PFSK-1 (cell line): ENCODE measurements around the gene ENTPD3.

Experiments
- POLR2AphosphoS5 ChIP-seq: IDR thresholded peaks from 2 replicates; pipeline ENCODE4 v1.6.1; 2012; ENCODE audit warnings: low read depth, mild to moderate bottlenecking, control low read depth, low read length, moderate library complexity
- SIN3A ChIP-seq: IDR thresholded peaks from 2 replicates; pipeline ENCODE4 v1.6.1; 2012; ENCODE audit warnings: mild to moderate bottlenecking, low read length, moderate library complexity, borderline replicate concordance; ENCODE audit not compliant: insufficient read depth

DNA sequence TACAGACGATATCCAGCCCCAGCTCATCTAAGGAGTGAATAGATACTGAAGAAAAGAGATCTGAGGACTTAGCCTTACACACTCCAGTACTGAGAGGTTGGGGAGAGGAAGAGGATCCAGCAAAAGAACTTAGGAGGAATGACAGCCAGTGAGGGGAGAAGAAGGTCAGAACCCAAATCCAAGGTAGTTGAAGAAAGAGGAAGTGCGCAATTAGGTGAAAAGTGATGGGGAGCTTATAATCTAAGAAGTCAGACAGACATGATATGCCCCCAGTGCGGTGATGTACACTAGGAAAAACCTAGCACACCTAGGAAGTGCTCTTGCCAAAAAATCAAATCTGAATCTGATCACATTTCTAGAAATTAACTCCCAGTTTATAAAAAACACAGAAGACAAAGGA lies 20.6 kb downstream of the ENTPD3 start:
- no peak for TF ChIP-seq SIN3A
- TF ChIP-seq POLR2AphosphoS5: no peak
